Cardiac muscle cell (in vitro differentiated cells and primary cell): ENCODE results near the gene ITGB8. TPM values are rescaled to one million over a fixed set of nuclear protein-coding genes. Genes with fewer than 3 reads are reported as not detected.

Source experiments
- DNase-seq, 2 donors: peaks; one replicate each; pipeline versions ENCODE4 v3.0.0 to v3.0.0-alpha.2; 2010 to 2017; ENCODE audit warnings: low read depth in 1 of 2, low spot score in 1 of 2
- H3K27ac ChIP-seq: fragments of 200-600 bp; sonication (generic); 2 replicates; pipeline ENCODE4 v1.5.1; 2016
- H3K27me3 ChIP-seq: fragments of 200-600 bp; sonication (generic); 2 replicates; pipeline ENCODE4 v1.6.0; 2016; ENCODE audit warnings: control low read depth
- H3K36me3 ChIP-seq: fragments of 200-600 bp; sonication (generic); 2 replicates; pipeline ENCODE4 v1.5.1; 2016; ENCODE audit warnings: control low read depth
- H3K4me1 ChIP-seq: fragments of 200-600 bp; sonication (generic); 2 replicates; pipeline ENCODE4 v1.8.1; 2017; ENCODE audit warnings: low read depth, mild to moderate bottlenecking, mixed run types
- H3K4me3 ChIP-seq: fragments of 200-600 bp; sonication (generic); 2 replicates; pipeline ENCODE4 v1.5.1; 2016; ENCODE audit warnings: mild to moderate bottlenecking
- H3K9me3 ChIP-seq: fragments of 200-600 bp; sonication (generic); 2 replicates; pipeline ENCODE4 v1.5.1; 2017; ENCODE audit warnings: low read depth, mild to moderate bottlenecking, control low read depth
- CTCF ChIP-seq: IDR thresholded peaks from 2 replicates; pipeline ENCODE4 v1.5.1; 2012; ENCODE audit warnings: low read depth, mild to moderate bottlenecking, low read length
- polyA plus RNA-seq: library from polyadenylated mRNA; unstranded; fragments of >200 nt; fragmentation: Nextera tagmentation; extraction: Ambion mirVana; gene quantifications from 2 replicates; pipeline ENCODE4 v1.2.1, GENCODE V29; 2016
- total RNA-seq: library from RNA; depleted of rRNA; stranded (reverse); fragments of >200 nt; gene quantifications from 2 replicates; pipeline ENCODE4 v1.2.3, GENCODE V29; 2016

The ITGB8 gene
- total and polyA plus RNA-seq, 2 experiments from 2014 or later, result 0.34 to 2.0 TPM

GRCh38 chr7:20438694-20439376 is 108.1 kb downstream of the ITGB8 start:
- DNase-seq, result no peak
- TF ChIP-seq CTCF, result no peak
- no peaks in the 10 kb centered on the region for H3K36me3 ChIP-seq

GRCh38 chr7:20439416-20440185 is 108.9 kb downstream of the ITGB8 start:
- TF ChIP-seq CTCF, result no peak
- no peak for DNase-seq

More at GRCh38 chr7:20438694-20439376, 108.1 kb downstream of the ITGB8 start:
- Histone ChIP-seq H3K9me3 (no peaks in the 10 kb centered on the region), H3K27ac (no peak overlapping the region), H3K4me1 (peaks cover 12% of the 10 kb centered on the region), H3K27me3 (no peaks in the 10 kb centered on the region), H3K4me3 (no peak overlapping the region)

GRCh38 chr7:20440472-20441105 is 109.9 kb downstream of the ITGB8 start:
- no peak overlapping the region for H3K4me3 ChIP-seq
- peaks cover 6% of the 10 kb centered on the region for H3K4me1 ChIP-seq
- TF ChIP-seq CTCF, result peak; percentile 59
- H3K36me3 ChIP-seq, result no peaks in the 10 kb centered on the region
- H3K27ac ChIP-seq, result no peak overlapping the region
- H3K9me3 ChIP-seq, result no peaks in the 10 kb centered on the region
- peak; percentile 30 to 66 for DNase-seq
- H3K27me3 ChIP-seq, result no peaks in the 10 kb centered on the region

More at GRCh38 chr7:20439416-20440185, 108.9 kb downstream of the ITGB8 start:
- Histone ChIP-seq H3K4me1 (peaks cover 12% of the 10 kb centered on the region), H3K4me3 (no peak overlapping the region), H3K27me3 (no peaks in the 10 kb centered on the region), H3K9me3 (no peaks in the 10 kb centered on the region), H3K36me3 (no peaks in the 10 kb centered on the region), H3K27ac (no peak overlapping the region)

- Histone ChIP-seq H3K4me3 (no peak overlapping the region), H3K36me3 (no peaks in the 10 kb centered on the region), H3K27ac (no peak overlapping the region), H3K4me1 (no peaks in the 10 kb centered on the region), H3K27me3 (no peaks in the 10 kb centered on the region), H3K9me3 (no peaks in the 10 kb centered on the region)
- TF ChIP-seq CTCF, result no peak
- DNase-seq, result no peak
Measured at GRCh38 chr7:20441346-20441745, 110.6 kb downstream of the ITGB8 start.

- Histone ChIP-seq H3K4me3 (no peak overlapping the region), H3K36me3 (no peaks in the 10 kb centered on the region), H3K27ac (no peak overlapping the region), H3K27me3 (no peaks in the 10 kb centered on the region), H3K9me3 (no peaks in the 10 kb centered on the region), H3K4me1 (no peaks in the 10 kb centered on the region)
- TF ChIP-seq CTCF, result no peak
- no peak for DNase-seq
Measured at GRCh38 chr7:20441991-20442441, 111.3 kb downstream of the ITGB8 start.
